T-cell (primary cell): ENCODE results near the gene CAMK2N2. TPM values are rescaled to one million over a fixed set of nuclear protein-coding genes. Genes with fewer than 3 reads are reported as not detected.

ENCODE experiments used
- ATAC-seq, 4 experiments: fragments of 200-7000 bp in 3 of 4; fragments of 150-1000 bp in 1 of 4; cut with Tn5 transposase; replicated peaks in 1 of 4; 1 replicate in 3 of 4; 2 replicates in 1 of 4; pipeline ENCODE4 v1.10.0; 2021; ENCODE audit warnings: moderate library complexity in 3 of 4, mild to moderate bottlenecking in 2 of 4, moderate number of reproducible peaks in 1 of 4
- CTCF ChIA-PET, 2 donors: fragments of 300-600 bp; sonication (Branson Sonifier 250); formaldehyde crosslinking; loops; one replicate each; lab custom pipeline; 2022; ENCODE audit warnings: antibody characterized with exemption in 2 of 2; lab: Charles Lee
- POLR2A ChIA-PET, 2 donors: fragments of 300-600 bp; sonication (Branson Sonifier 250); formaldehyde crosslinking; loops; one replicate each; lab custom pipeline; 2022; ENCODE audit warnings: antibody characterized with exemption in 2 of 2; lab: Charles Lee
- DNase-seq, 35 experiments: peaks; one replicate each; pipeline versions ENCODE4 v3.0.0 to v3.0.0-alpha.2; 2013 to 2023
- H3K27ac ChIP-seq: one replicate; pipeline ENCODE4 v1.5.1; 2013; ENCODE audit warnings: low read length
- H3K27me3 ChIP-seq, 2 experiments: replicated peaks in 1 of 2; 1 replicate in 1 of 2; 2 replicates in 1 of 2; pipeline versions ENCODE4 v1.6.1 to v1.7.0; 2013; ENCODE audit warnings: low read length in 1 of 2, mixed read lengths in 1 of 2; ENCODE audit not compliant: control insufficient read depth in 2 of 2, insufficient read depth in 2 of 2; ENCODE audit errors: extremely low read depth in 1 of 2
- H3K36me3 ChIP-seq, 2 donors: 1 replicate in 1 of 2; 2 replicates in 1 of 2; pipeline versions ENCODE4 v1.6.1 to v1.7.0; 2013; ENCODE audit warnings: low read length in 1 of 2; ENCODE audit not compliant: control insufficient read depth in 2 of 2, insufficient read depth in 1 of 2; ENCODE audit errors: extremely low read depth in 1 of 2
- H3K4me1 ChIP-seq, 2 experiments: 1 replicate in 1 of 2; 2 replicates in 1 of 2; pipeline versions ENCODE4 v1.6.1 to v1.7.0; 2013; ENCODE audit warnings: low read length in 2 of 2, mixed read lengths in 1 of 2; ENCODE audit not compliant: insufficient read depth in 2 of 2, control insufficient read depth in 1 of 2; ENCODE audit errors: extremely low read depth in 1 of 2
- H3K4me3 ChIP-seq, 2 donors: 1 replicate in 1 of 2; 2 replicates in 1 of 2; pipeline versions ENCODE4 v1.5.1 to v1.7.0; 2013; ENCODE audit warnings: mild to moderate bottlenecking in 2 of 2, low read length in 1 of 2, moderate library complexity in 1 of 2; ENCODE audit not compliant: control insufficient read depth in 1 of 2; ENCODE audit errors: extremely low read depth in 1 of 2
- H3K9me3 ChIP-seq: 2 replicates; pipeline ENCODE4 v1.7.0; 2013
- H3K27ac Mint-ChIP-seq, 2 donors: one replicate each; pipeline ENCODE4 v1.8.0; 2020 to 2021; ENCODE audit warnings: mild to moderate bottlenecking in 2 of 2, mixed read lengths in 2 of 2
- H3K27me3 Mint-ChIP-seq, 2 donors: one replicate each; pipeline ENCODE4 v1.8.0; 2021 to 2022; ENCODE audit warnings: mixed read lengths in 2 of 2
- H3K36me3 Mint-ChIP-seq: one replicate; pipeline ENCODE4 v1.8.0; 2021; ENCODE audit warnings: mixed read lengths
- H3K4me1 Mint-ChIP-seq, 3 donors: one replicate each; pipeline ENCODE4 v1.8.0; 2020 to 2022; ENCODE audit warnings: mixed read lengths in 3 of 3, mild to moderate bottlenecking in 1 of 3
- H3K4me3 Mint-ChIP-seq, 3 donors: one replicate each; pipeline ENCODE4 v1.8.0; 2020 to 2022; ENCODE audit warnings: mild to moderate bottlenecking in 3 of 3, mixed read lengths in 3 of 3, moderate library complexity in 3 of 3
- H3K9me3 Mint-ChIP-seq, 3 donors: one replicate each; pipeline ENCODE4 v1.8.0; 2020 to 2022; ENCODE audit warnings: mixed read lengths in 3 of 3
- WGBS: methylation state at CpG from one replicate; pipeline ENCODE4 v1.1.5; 2013; ENCODE audit warnings: missing lambda C conversion rate; ENCODE audit not compliant: insufficient coverage; 5-methylcytosine and 5-hydroxymethylcytosine counted together
- total RNA-seq, 35 experiments: library from RNA in 6 of 35; stranded (reverse) in 6 of 35; fragments of 120-200 nt in 1 of 35; gene quantifications; one replicate each; pipeline versions ENCODE4 v1.2.1 to v1.2.4 and lab custom pipeline; 2013 to 2026

Gene CAMK2N2
- total RNA-seq, 5 donors from 2014 or later (not counting 1 experiment from before 2014, with no cell fraction given): 0.19 TPM; not detected in 4

DNA sequence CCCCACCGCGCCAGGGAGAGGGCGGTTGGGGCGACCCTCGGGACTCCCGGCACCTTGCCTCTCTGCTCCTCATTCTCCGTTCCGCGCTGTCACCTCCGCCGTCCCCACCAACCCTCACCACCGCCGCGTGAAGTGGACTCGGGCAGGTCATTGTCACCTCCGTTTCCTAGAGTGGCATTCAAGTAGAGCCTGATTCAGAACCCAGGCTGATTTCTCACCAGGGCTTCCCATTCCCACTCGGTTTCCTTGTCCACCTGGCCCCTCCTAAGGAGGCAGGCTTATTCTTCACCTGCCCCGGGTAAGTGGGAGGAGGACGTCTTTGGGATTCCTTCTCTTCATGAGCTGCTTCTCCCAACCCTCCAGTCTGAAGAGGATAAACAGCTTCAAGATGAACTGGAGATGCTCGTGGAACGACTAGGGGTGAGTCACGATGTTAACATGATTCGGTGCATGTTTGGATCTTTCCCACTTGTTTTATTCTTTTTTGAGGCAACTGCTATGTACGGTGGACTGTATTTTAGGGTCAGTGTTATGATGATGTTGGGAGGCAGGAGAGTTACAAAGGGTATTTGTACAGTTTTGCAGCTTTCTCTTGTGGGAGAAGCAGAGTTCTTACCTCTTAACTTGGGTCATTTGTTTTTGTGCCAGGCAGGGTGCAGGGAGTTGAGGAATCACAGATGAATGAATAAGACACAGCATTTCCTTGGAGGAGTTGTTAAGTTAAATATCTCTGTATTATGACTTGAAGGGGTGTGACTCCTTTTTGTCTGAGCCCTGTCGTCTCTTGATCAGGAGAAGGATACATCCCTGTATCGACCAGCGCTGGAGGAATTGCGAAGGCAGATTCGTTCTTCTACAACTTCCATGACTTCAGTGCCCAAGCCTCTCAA is 38.4 kb upstream of the CAMK2N2 start:
- ChIA-PET POLR2A (interaction anchor here in 1 of 2 donors (0.6 kb wide), 1 partner anchor 15 kb away, joined by 10 read pairs; no protein-coding TSS in a partner anchor), CTCF (no interaction called here)
- Histone ChIP-seq H3K4me3 (peak overlapping the region; percentile 68 to 85), H3K9me3 (no peaks in the 10 kb centered on the region), H3K27me3 (no peaks in the 10 kb centered on the region), H3K36me3 (peaks cover 14 to 47% of the 10 kb centered on the region in 2 donors), H3K27ac (peak overlapping the region; percentile 30), H3K4me1 (peaks cover 13 to 20% of the 10 kb centered on the region in 2 experiments)
- Mint-ChIP-seq H3K27ac (peak overlapping the region; percentile 78 to 80), H3K9me3 (no peaks in the 10 kb centered on the region), H3K36me3 (peaks cover 29% of the 10 kb centered on the region), H3K4me1 (peaks cover 29 to 32% (median 32%) of the 10 kb centered on the region in 3 donors), H3K27me3 (no peaks in the 10 kb centered on the region), H3K4me3 (peak overlapping the region; percentile 87 to 93 (median 90))
- ATAC-seq (no peak), DNase-seq (no peak)
- WGBS: 17% methylated on average over 20 of the region's 29 CpGs

DNA sequence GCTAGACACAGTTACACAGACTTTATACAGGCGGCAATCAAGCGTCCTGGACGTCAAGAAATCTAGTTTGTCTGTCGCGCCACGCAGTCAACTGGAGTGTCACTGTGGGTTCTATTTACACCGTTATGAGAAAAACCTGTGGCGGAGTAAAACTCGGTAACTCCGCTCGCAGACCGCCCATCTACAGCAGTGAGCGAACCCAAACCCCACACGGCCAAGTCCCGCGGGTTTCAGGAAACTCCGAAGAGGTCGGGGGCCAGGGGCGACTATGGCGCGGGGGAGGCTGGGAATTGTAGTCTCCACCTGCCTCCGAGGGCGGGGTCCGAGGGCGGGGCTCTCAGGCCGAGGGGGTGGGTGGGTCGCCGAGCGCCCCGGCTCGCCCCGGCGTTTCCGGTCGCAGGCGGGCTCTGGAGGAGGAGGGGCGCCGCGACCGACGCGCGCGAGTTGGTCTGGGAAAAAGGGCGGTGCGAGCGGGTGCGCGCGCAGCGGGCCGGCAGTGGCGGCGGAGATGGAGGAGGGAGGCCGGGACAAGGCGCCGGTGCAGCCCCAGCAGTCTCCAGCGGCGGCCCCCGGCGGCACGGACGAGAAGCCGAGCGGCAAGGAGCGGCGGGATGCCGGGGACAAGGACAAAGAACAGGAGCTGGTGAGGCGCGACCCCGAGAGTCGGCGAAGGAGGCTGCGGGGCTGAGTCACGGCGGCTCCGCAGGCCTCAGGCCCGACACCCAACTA is 37.6 kb upstream of the CAMK2N2 start, which contains the start of gene PSMD2:
Gene PSMD2, plus strand, starts transcription at position 483 of the 729 bp plus-strand sequence. Its CDS starts 26 bp downstream, at position 509.
- under 1% methylated on average over 70 of the region's 78 CpGs for WGBS
- ChIA-PET POLR2A (no interaction called here), CTCF (interaction anchor here in 1 of 2 donors (1.0 kb wide), 2 partner anchors 12 to 73 kb away, joined by 3 read pairs; no protein-coding TSS in a partner anchor)
- H3K9me3 Mint-ChIP-seq: no peaks in the 10 kb centered on the region
- Histone ChIP-seq H3K36me3 (peaks cover 9 to 39% of the 10 kb centered on the region in 2 donors), H3K27ac (peak within 1 kb of the TSS; percentile 86), H3K27me3 (no peaks in the 10 kb centered on the region), H3K4me1 (peaks cover 13 to 20% of the 10 kb centered on the region in 2 experiments), H3K9me3 (no peaks in the 10 kb centered on the region), H3K4me3 (peak within 1 kb of the TSS; percentile 73 to 85)
- no peaks in the 10 kb centered on the region for H3K27me3 Mint-ChIP-seq
- peak; percentile 92 to 96 (median 94) for ATAC-seq
- peak within 1 kb of the TSS; percentile 92 to 93 for H3K27ac Mint-ChIP-seq
- DNase-seq: peak; percentile 91 to 98 (median 97)
- peaks cover 29 to 32% (median 30%) of the 10 kb centered on the region in 3 donors for H3K4me1 Mint-ChIP-seq
- H3K36me3 Mint-ChIP-seq: peaks cover 23% of the 10 kb centered on the region
- peak within 1 kb of the TSS; percentile 87 to 93 (median 90) for H3K4me3 Mint-ChIP-seq

DNA sequence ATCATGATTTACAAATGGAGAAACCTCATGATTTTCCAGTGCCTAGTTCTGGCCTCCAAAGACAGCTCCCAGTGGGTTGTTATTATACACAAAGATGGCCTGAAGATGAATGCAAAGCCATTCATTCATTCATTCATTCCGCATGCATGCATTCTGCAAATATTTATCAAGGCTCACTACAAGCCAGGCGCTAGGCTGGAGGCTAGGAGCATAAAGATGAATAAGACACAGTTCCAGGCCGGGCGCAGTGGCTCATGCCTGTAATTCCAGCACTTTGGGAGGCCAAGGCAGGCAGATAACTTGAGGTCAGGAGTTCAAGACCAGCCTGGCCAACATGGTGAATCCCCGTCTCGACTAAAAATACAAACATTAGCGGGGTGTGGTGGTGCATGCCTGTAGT is 35.3 kb upstream of the CAMK2N2 start:
- H3K9me3 Mint-ChIP-seq: no peaks in the 10 kb centered on the region
- no peaks in the 10 kb centered on the region for H3K27me3 Mint-ChIP-seq

DNA sequence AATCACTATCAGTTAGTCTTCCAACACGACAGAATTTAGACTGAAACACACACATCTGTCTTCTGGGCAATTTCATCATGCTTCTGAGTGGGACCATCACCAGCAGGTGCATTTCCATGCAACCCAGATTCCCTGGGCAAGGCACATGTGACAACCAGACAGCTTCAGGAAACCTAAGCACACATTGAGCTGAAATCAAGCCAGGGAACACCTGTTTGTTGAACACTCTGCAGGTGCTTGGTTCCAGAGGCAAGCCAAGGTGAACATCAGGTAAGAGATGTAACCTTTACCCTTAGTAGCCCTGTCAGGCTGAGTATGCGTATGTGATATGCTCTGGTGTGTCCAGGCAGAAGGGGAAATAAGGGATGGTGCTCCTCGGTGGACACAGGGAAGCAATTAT is 34.4 kb upstream of the CAMK2N2 start:
- WGBS: 57% methylated on average over 1 of the region's 3 CpGs
- Mint-ChIP-seq H3K36me3 (no peaks in the 10 kb centered on the region), H3K27ac (no peak overlapping the region), H3K4me3 (no peak overlapping the region), H3K27me3 (no peaks in the 10 kb centered on the region), H3K4me1 (peaks cover 20 to 23% (median 21%) of the 10 kb centered on the region in 3 donors), H3K9me3 (no peaks in the 10 kb centered on the region)
- POLR2A ChIA-PET: no interaction called here
- ATAC-seq (no peak), DNase-seq (no peak)
- CTCF ChIA-PET: interaction anchor here in 1 of 2 donors (0.7 to 0.9 kb wide), 2 partner anchors 46 to 68 kb away, joined by 3 to 5 read pairs; no protein-coding TSS in a partner anchor
- peaks cover 13 to 20% of the 10 kb centered on the region in 2 experiments for H3K4me1 ChIP-seq
- H3K36me3 ChIP-seq: peaks cover 0 to 9% of the 10 kb centered on the region in 2 donors
- peaks cover 0 to 3% of the 10 kb centered on the region in 2 experiments for H3K27me3 ChIP-seq
- H3K4me3 ChIP-seq: no peak overlapping the region
- no peaks in the 10 kb centered on the region for H3K9me3 ChIP-seq
- no peak overlapping the region for H3K27ac ChIP-seq

More for the DNA sequence above, 35.3 kb upstream of the CAMK2N2 start:
- Histone ChIP-seq H3K36me3 (peaks cover 4 to 16% of the 10 kb centered on the region in 2 donors), H3K27ac (no peak overlapping the region), H3K9me3 (no peaks in the 10 kb centered on the region), H3K4me1 (peaks cover 13 to 20% of the 10 kb centered on the region in 2 experiments), H3K4me3 (no peak overlapping the region), H3K27me3 (no peaks in the 10 kb centered on the region)
- ChIA-PET CTCF (interaction anchor here in 1 of 2 donors (0.9 kb wide), 1 partner anchor 47 kb away, joined by 5 read pairs; no protein-coding TSS in a partner anchor), POLR2A (no interaction called here)
- WGBS: 95% methylated on average over 6 of the region's 7 CpGs
- Mint-ChIP-seq H3K4me1 (peaks cover 24 to 28% (median 25%) of the 10 kb centered on the region in 3 donors), H3K27ac (no peak overlapping the region), H3K4me3 (no peak overlapping the region), H3K36me3 (peaks cover 3% of the 10 kb centered on the region)
- DNase-seq (no peak), ATAC-seq (no peak)

DNA sequence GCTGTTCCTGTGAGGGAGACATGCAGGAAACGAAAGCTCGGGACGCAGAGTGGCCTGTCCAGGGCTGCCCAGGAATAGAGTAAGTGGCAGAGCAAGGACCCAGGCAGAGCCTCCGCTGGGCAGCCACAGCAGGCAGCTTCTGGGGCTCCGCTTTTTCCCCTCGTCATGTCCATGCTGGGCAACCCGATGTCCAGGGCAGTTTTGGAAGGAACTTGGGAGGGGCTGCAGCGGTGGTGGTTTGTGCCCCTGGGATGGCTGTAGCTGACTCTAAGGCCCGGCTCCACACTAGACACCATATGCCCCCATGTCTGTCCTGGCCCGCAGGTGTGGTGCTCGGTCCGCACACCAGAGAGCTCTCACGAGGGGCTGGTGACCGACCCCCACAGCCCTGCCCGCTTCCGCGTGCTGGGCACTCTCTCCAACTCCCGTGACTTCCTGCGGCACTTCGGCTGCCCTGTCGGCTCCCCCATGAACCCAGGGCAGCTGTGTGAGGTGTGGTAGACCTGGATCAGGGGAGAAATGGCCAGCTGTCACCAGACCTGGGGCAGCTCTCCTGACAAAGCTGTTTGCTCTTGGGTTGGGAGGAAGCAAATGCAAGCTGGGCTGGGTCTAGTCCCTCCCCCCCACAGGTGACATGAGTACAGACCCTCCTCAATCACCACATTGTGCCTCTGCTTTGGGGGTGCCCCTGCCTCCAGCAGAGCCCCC is 30.5 kb upstream of the CAMK2N2 start:
- Histone ChIP-seq H3K27ac (no peak overlapping the region), H3K9me3 (no peaks in the 10 kb centered on the region), H3K4me3 (no peak overlapping the region), H3K27me3 (peaks cover 0 to 21% of the 10 kb centered on the region in 2 experiments), H3K36me3 (no peaks in the 10 kb centered on the region), H3K4me1 (peaks cover 0 to 4% of the 10 kb centered on the region in 2 experiments)
- H3K27ac Mint-ChIP-seq: no peak overlapping the region
- 92% methylated on average over 16 of the region's 21 CpGs for WGBS
- no peak overlapping the region for H3K4me3 Mint-ChIP-seq
- H3K27me3 Mint-ChIP-seq: peaks cover 4 to 6% of the 10 kb centered on the region in 2 donors
- ChIA-PET CTCF (interaction anchor here (0.6 to 0.8 kb wide), 2 partner anchors 13 to 70 kb away, joined by 3 to 5 read pairs; no protein-coding TSS in a partner anchor), POLR2A (interaction anchor here in 1 of 2 donors (0.6 kb wide), 1 partner anchor 33 kb away, joined by 5 read pairs; no protein-coding TSS in a partner anchor)
- H3K4me1 Mint-ChIP-seq: no peaks in the 10 kb centered on the region
- no peaks in the 10 kb centered on the region for H3K9me3 Mint-ChIP-seq
- ATAC-seq: no peak
- DNase-seq: no peak
- no peaks in the 10 kb centered on the region for H3K36me3 Mint-ChIP-seq
